Body of pancreas (tissue), 4 donors: ENCODE data around the gene THBS3. TPM values are rescaled to one million over a fixed set of nuclear protein-coding genes. Genes with fewer than 3 reads are reported as not detected.

ENCODE experiments used
- ATAC-seq: fragments of 150-250 bp; one replicate; pipeline ENCODE4 v1.9.1; 2016
- DNase-seq, 4 donors: peaks; one replicate each; pipeline ENCODE4 v3.0.0-alpha.2; 2019
- H3K27ac ChIP-seq, 4 donors: fragments of 200-600 bp; sonication (generic); 1 replicate in 3 of 4; 2 replicates in 1 of 4; pipeline versions ENCODE4 v1.5.1 to v1.6.1; 2016 to 2019; ENCODE audit warnings: mild to moderate bottlenecking in 1 of 4, mixed read lengths in 1 of 4, moderate library complexity in 1 of 4
- H3K27me3 ChIP-seq, 2 donors: fragments of 200-600 bp; sonication (generic); one replicate each; pipeline ENCODE4 v1.6.0; 2016; ENCODE audit warnings: mild to moderate bottlenecking in 1 of 2
- H3K36me3 ChIP-seq, 2 donors: fragments of 200-600 bp; sonication (generic); replicated peaks in 1 of 2; 2 replicates each; pipeline ENCODE4 v1.5.1; 2016; ENCODE audit warnings: low read depth in 2 of 2; ENCODE audit not compliant: insufficient read depth in 1 of 2
- H3K4me1 ChIP-seq: fragments of 200-600 bp; sonication (generic); one replicate; pipeline ENCODE4 v1.6.0; 2016
- H3K4me3 ChIP-seq, 2 donors: fragments of 200-600 bp; sonication (generic); 1 replicate in 1 of 2; 2 replicates in 1 of 2; pipeline ENCODE4 v1.5.1; 2016 to 2019
- H3K9me3 ChIP-seq, 3 donors: fragments of 200-600 bp; sonication (generic); 1 replicate in 2 of 3; 2 replicates in 1 of 3; pipeline ENCODE4 v1.5.1; 2016
- CTCF ChIP-seq, 7 experiments: fragments of 450-650 bp in 4 of 7; fragments of 200-600 bp in 3 of 7; sonication (generic) in 3 of 7; IDR thresholded peaks; one replicate each; pipeline ENCODE4 v1.5.1; 2016 to 2019; ENCODE audit warnings: antibody characterized with exemption in 7 of 7
- POLR2A ChIP-seq, 3 donors: fragments of 450-650 bp; IDR thresholded peaks; one replicate each; pipeline ENCODE4 v1.6.1; 2016; ENCODE audit warnings: antibody characterized with exemption in 3 of 3, mild to moderate bottlenecking in 2 of 3
- WGBS, 2 donors: methylation state at CpG; one replicate each; pipeline ENCODE4 v1.1.5; 2017; 5-methylcytosine and 5-hydroxymethylcytosine counted together
- intact Hi-C: fragments of 100-400 bp; cut with DNase I; formaldehyde crosslinking; loops from one replicate; pipeline ENCODE4 v1.15.1; 2023
- total RNA-seq, 2 donors: library from RNA; depleted of rRNA; stranded (reverse); fragments of >200 nt; gene quantifications; one replicate each; pipeline ENCODE4 v1.1.0, GENCODE V29; 2016

Gene THBS3
- total RNA-seq, 2 donors from 2014 or later = 15.0 to 21.1 TPM

GRCh38 chr1:155178441-155179111, 29.1 kb downstream of the THBS3 start:
- TF ChIP-seq POLR2A (IDR thresholded peaks at IDR 0.05) (no peak), CTCF (IDR thresholded peaks at IDR 0.05) (no peak)
- no peaks in the 10 kb centered on the region for H3K36me3 ChIP-seq
- no peaks in the 10 kb centered on the region for H3K9me3 ChIP-seq
- H3K27ac ChIP-seq = no peak overlapping the region
- no peak for ATAC-seq
- no peaks in the 10 kb centered on the region for H3K27me3 ChIP-seq
- peaks cover 11% of the 10 kb centered on the region for H3K4me1 ChIP-seq
- intact Hi-C loops = loop anchor here (10.0 kb wide), 1 partner anchor 46 kb away; no protein-coding TSS in a partner anchor
- 87 to 89% methylated on average over 21 to 30 of the region's 30 CpGs for WGBS, 2 donors
- peak in 2 of 4 donors; percentile 10 to 24 for DNase-seq
- H3K4me3 ChIP-seq = no peak overlapping the region

- no peak overlapping the region for H3K4me3 ChIP-seq
- intact Hi-C loops = loop anchor here (10.0 kb wide), 1 partner anchor 47 kb away; no protein-coding TSS in a partner anchor
- H3K9me3 ChIP-seq = no peaks in the 10 kb centered on the region
- WGBS, 2 donors = 94 to 100% methylated on average over 7 to 9 of the region's 9 CpGs
- no peak for ATAC-seq
- TF ChIP-seq CTCF (IDR thresholded peaks at IDR 0.05) (no peak), POLR2A (IDR thresholded peaks at IDR 0.05) (no peak)
- H3K4me1 ChIP-seq = peaks cover 11% of the 10 kb centered on the region
- H3K27me3 ChIP-seq = no peaks in the 10 kb centered on the region
- no peaks in the 10 kb centered on the region for H3K36me3 ChIP-seq
- H3K27ac ChIP-seq = no peak overlapping the region
- peak in 1 of 4 donors; percentile 12 for DNase-seq
Measured at GRCh38 chr1:155177918-155178281, 29.8 kb downstream of the THBS3 start.

GRCh38 chr1:155177192-155177917, 30.3 kb downstream of the THBS3 start:
- 57 to 66% methylated on average over 9 to 11 of the region's 11 CpGs for WGBS, 2 donors
- Histone ChIP-seq H3K4me1 (peaks cover 14% of the 10 kb centered on the region), H3K27me3 (no peaks in the 10 kb centered on the region), H3K36me3 (no peaks in the 10 kb centered on the region), H3K9me3 (no peaks in the 10 kb centered on the region), H3K4me3 (no peak overlapping the region), H3K27ac (peak overlapping the region in 3 of 4 donors; percentile 12 to 54 (median 22))
- TF ChIP-seq POLR2A (IDR thresholded peaks at IDR 0.05) (no peak), CTCF (IDR thresholded peaks at IDR 0.05) (no peak)
- DNase-seq (peak in 2 of 4 donors; percentile 12 to 73), ATAC-seq (no peak)
- intact Hi-C loops = loop anchor here (10.0 kb wide), 1 partner anchor 47 kb away; no protein-coding TSS in a partner anchor

GRCh38 chr1:155176544-155177071, 31.1 kb downstream of the THBS3 start:
- peak; percentile 72 for ATAC-seq
- H3K36me3 ChIP-seq = no peaks in the 10 kb centered on the region
- intact Hi-C loops = loop anchor here (10.0 kb wide), 1 partner anchor 48 kb away; no protein-coding TSS in a partner anchor
- peak overlapping the region in 3 of 4 donors; percentile 12 to 54 (median 22) for H3K27ac ChIP-seq
- H3K9me3 ChIP-seq = no peaks in the 10 kb centered on the region
- TF ChIP-seq POLR2A (IDR thresholded peaks at IDR 0.05) (no peak), CTCF (IDR thresholded peaks at IDR 0.05) (peak; percentile 84 to 96 (median 92))
- 0 to 59% methylated on average over 2 to 8 of the region's 8 CpGs for WGBS, 2 donors
- H3K4me3 ChIP-seq = no peak overlapping the region
- peaks cover 19% of the 10 kb centered on the region for H3K4me1 ChIP-seq
- no peaks in the 10 kb centered on the region for H3K27me3 ChIP-seq
- DNase-seq = peak; percentile 87 to 92 (median 90)
